Neural progenitor cell (in vitro differentiated cells): ENCODE measurements around the gene TSACC. TPM values are rescaled to one million over a fixed set of nuclear protein-coding genes. Genes with fewer than 3 reads are reported as not detected.
"Not testable (repeated sequence)": the region's sequence is repeated elsewhere in the genome, so short reads cannot be mapped to it uniquely, and the experiment has no call there.

Source experiments
- DNase-seq: peaks from one replicate; pipeline ENCODE4 v3.0.0-alpha.2; 2016; ENCODE audit warnings: low spot score
- H2AFZ ChIP-seq: fragments of 200-600 bp; sonication (generic); replicated peaks from 2 replicates; pipeline ENCODE4 v1.6.1; 2016; ENCODE audit warnings: antibody characterized with exemption
- H3F3A ChIP-seq: fragments of 200-600 bp; sonication (generic); 2 replicates; pipeline ENCODE4 v1.6.1; 2016; ENCODE audit warnings: antibody characterized with exemption, low read depth
- H3K27ac ChIP-seq: fragments of 200-600 bp; sonication (generic); 2 replicates; pipeline ENCODE4 v1.5.1; 2016; ENCODE audit warnings: mild to moderate bottlenecking
- H3K27me3 ChIP-seq: fragments of 200-600 bp; sonication (generic); 2 replicates; pipeline ENCODE4 v1.6.1; 2016; ENCODE audit warnings: mild to moderate bottlenecking, moderate library complexity
- H3K36me3 ChIP-seq: fragments of 200-600 bp; sonication (generic); 2 replicates; pipeline ENCODE4 v1.5.1; 2016
- H3K4me1 ChIP-seq: fragments of 200-600 bp; sonication (generic); 2 replicates; pipeline ENCODE4 v1.6.1; 2016; ENCODE audit warnings: mixed run types
- H3K4me2 ChIP-seq: fragments of 200-600 bp; sonication (generic); 2 replicates; pipeline ENCODE4 v1.6.1; 2016
- H3K4me3 ChIP-seq: fragments of 200-600 bp; sonication (generic); 2 replicates; pipeline ENCODE4 v1.5.1; 2016
- H3K79me2 ChIP-seq: fragments of 200-600 bp; sonication (generic); 2 replicates; pipeline ENCODE4 v1.6.1; 2016; ENCODE audit warnings: low read depth
- H3K9ac ChIP-seq: fragments of 200-600 bp; sonication (generic); 2 replicates; pipeline ENCODE4 v1.6.1; 2016
- H3K9me3 ChIP-seq: fragments of 200-600 bp; sonication (generic); 2 replicates; pipeline ENCODE4 v1.5.1; 2016; ENCODE audit warnings: low read depth
- H4K20me1 ChIP-seq: fragments of 200-600 bp; sonication (generic); 2 replicates; pipeline ENCODE4 v1.6.1; 2016; ENCODE audit warnings: low read depth
- H3K27ac Mint-ChIP-seq: 3 replicates; pipeline ENCODE4 v1.8.0; 2021; ENCODE audit warnings: mixed read lengths
- H3K27me3 Mint-ChIP-seq: 2 replicates; pipeline ENCODE4 v1.8.0; 2022; ENCODE audit warnings: low read depth, mild to moderate bottlenecking, inconsistent platforms, moderate library complexity, mixed read lengths; ENCODE audit not compliant: insufficient read depth
- H3K36me3 Mint-ChIP-seq: 3 replicates; pipeline ENCODE4 v1.8.0; 2021; ENCODE audit warnings: mixed read lengths
- H3K4me1 Mint-ChIP-seq: 3 replicates; pipeline ENCODE4 v1.8.0; 2021; ENCODE audit warnings: mixed read lengths
- H3K4me3 Mint-ChIP-seq: 3 replicates; pipeline ENCODE4 v1.8.0; 2021; ENCODE audit warnings: mild to moderate bottlenecking, moderate library complexity, mixed read lengths
- H3K9me3 Mint-ChIP-seq: 3 replicates; pipeline ENCODE4 v1.8.0; 2020; ENCODE audit warnings: mixed read lengths
- CTCF ChIP-seq: fragments of 200-600 bp; sonication (generic); IDR thresholded peaks from 2 replicates; pipeline ENCODE4 v1.5.1; 2017; ENCODE audit warnings: antibody characterized with exemption, mild to moderate bottlenecking
- EZH2 ChIP-seq: fragments of 200-600 bp; sonication (generic); IDR thresholded peaks from 2 replicates; pipeline ENCODE4 v1.6.1; 2017; ENCODE audit warnings: antibody characterized with exemption, mild to moderate bottlenecking, moderate library complexity
- EZH2phosphoT487 ChIP-seq: fragments of 200-600 bp; sonication (generic); IDR thresholded peaks from 2 replicates; pipeline ENCODE4 v1.6.1; 2017; ENCODE audit warnings: antibody characterized with exemption
- total RNA-seq: library from RNA; depleted of rRNA; stranded (reverse); fragments of >200 nt; gene quantifications from 2 replicates; pipeline ENCODE4 v1.2.3, GENCODE V29; 2015; ENCODE audit warnings: low replicate concordance

TSACC gene
- total RNA-seq, 1 donor from 2014 or later = not detected

GRCh38 chr1:156337888-156338179 is 492 bp upstream of the TSACC start:
- TF ChIP-seq EZH2phosphoT487 (no peak), CTCF (peak; percentile 9)
- Histone ChIP-seq H3K9ac (peak overlapping the region; percentile 66), H3F3A (peaks cover 15% of the 10 kb centered on the region), H3K4me3 (peak overlapping the region; percentile 99), H3K27me3 (no peaks in the 10 kb centered on the region), H3K4me1 (peaks cover 14% of the 10 kb centered on the region), H3K4me2 (peak overlapping the region; percentile 92), H3K79me2 (peaks cover 51% of the 10 kb centered on the region), H3K9me3 (no peaks in the 10 kb centered on the region), H4K20me1 (peaks cover 37% of the 10 kb centered on the region), H3K27ac (peak overlapping the region; percentile 52), H2AFZ (peak overlapping the region; percentile 69), H3K36me3 (peaks cover 13% of the 10 kb centered on the region)
- no peaks in the 10 kb centered on the region for H3K9me3 Mint-ChIP-seq
- DNase-seq = no peak
- peaks cover 22% of the 10 kb centered on the region for H3K4me1 Mint-ChIP-seq
- no peaks in the 10 kb centered on the region for H3K27me3 Mint-ChIP-seq
- H3K36me3 Mint-ChIP-seq = peaks cover 15% of the 10 kb centered on the region
- H3K4me3 Mint-ChIP-seq = peak overlapping the region; percentile 96
- peak overlapping the region; percentile 61 for H3K27ac Mint-ChIP-seq

GRCh38 chr1:156342166-156342955 is 4.0 kb downstream of the TSACC start:
- no peak overlapping the region for H3K4me3 Mint-ChIP-seq
- no peak for DNase-seq

GRCh38 chr1:156344409-156344808 is 6.1 kb downstream of the TSACC start:
- Histone ChIP-seq H3K36me3 (no peaks in the 10 kb centered on the region), H3K27ac (no peak overlapping the region), H3K9ac (no peak overlapping the region), H4K20me1 (no peaks in the 10 kb centered on the region), H3K4me3 (no peak overlapping the region), H3K9me3 (no peaks in the 10 kb centered on the region), H3K27me3 (no peaks in the 10 kb centered on the region), H3K4me2 (no peak overlapping the region), H2AFZ (no peak overlapping the region), H3F3A (peaks cover 3% of the 10 kb centered on the region), H3K79me2 (no peaks in the 10 kb centered on the region), H3K4me1 (no peaks in the 10 kb centered on the region)
- Mint-ChIP-seq H3K27ac (no peak overlapping the region), H3K4me1 (peaks cover 4% of the 10 kb centered on the region), H3K4me3 (no peak overlapping the region), H3K27me3 (no peaks in the 10 kb centered on the region), H3K36me3 (no peaks in the 10 kb centered on the region), H3K9me3 (no peaks in the 10 kb centered on the region)
- TF ChIP-seq EZH2 (no peak), CTCF (no peak), EZH2phosphoT487 (no peak)
- no peak for DNase-seq

More at GRCh38 chr1:156342166-156342955, 4.0 kb downstream of the TSACC start:
- Histone ChIP-seq H2AFZ (no peak overlapping the region), H3K27ac (no peak overlapping the region), H3K79me2 (peaks cover 8% of the 10 kb centered on the region), H4K20me1 (no peaks in the 10 kb centered on the region), H3K27me3 (no peaks in the 10 kb centered on the region), H3F3A (peaks cover 6% of the 10 kb centered on the region), H3K36me3 (no peaks in the 10 kb centered on the region), H3K4me1 (no peaks in the 10 kb centered on the region), H3K9ac (no peak overlapping the region), H3K4me3 (no peak overlapping the region), H3K4me2 (no peak overlapping the region), H3K9me3 (no peaks in the 10 kb centered on the region)
- no peak for TF ChIP-seq EZH2phosphoT487
- TF ChIP-seq CTCF = no peak
- TF ChIP-seq EZH2 = no peak
- Mint-ChIP-seq H3K4me1 (peaks cover 7% of the 10 kb centered on the region), H3K27me3 (no peaks in the 10 kb centered on the region), H3K36me3 (no peaks in the 10 kb centered on the region), H3K27ac (no peak overlapping the region), H3K9me3 (no peaks in the 10 kb centered on the region)

DNA sequence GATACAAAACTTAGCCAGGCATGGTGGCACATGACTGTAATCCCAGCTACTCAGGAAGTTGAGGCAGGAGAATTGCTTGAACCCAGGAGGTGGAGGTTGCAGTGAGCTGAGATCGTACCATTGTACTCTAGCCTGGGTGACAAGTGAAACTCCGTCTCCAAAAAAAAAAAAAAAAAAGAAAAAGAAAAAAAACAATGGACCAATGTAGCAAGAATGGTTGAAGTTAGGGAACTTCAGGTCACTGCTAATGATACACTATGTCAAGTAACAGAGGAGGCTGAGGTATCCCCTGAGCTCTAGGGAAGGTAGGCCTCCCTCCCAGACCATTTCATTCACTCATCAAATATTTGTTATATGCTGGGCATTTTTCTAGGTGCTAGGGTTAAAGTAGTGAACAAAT is 7.7 kb downstream of the TSACC start:
- H3K79me2 ChIP-seq, DNase-seq, H3K27me3 Mint-ChIP-seq, H3K9me3 Mint-ChIP-seq, H3K27ac ChIP-seq, H3K4me1 Mint-ChIP-seq, H3K4me1 ChIP-seq, H3K36me3 ChIP-seq, H3K9me3 ChIP-seq, H3K4me3 ChIP-seq, H3K9ac ChIP-seq, H3K27ac Mint-ChIP-seq, H4K20me1 ChIP-seq, H3K36me3 Mint-ChIP-seq, H3K4me3 Mint-ChIP-seq, H3K27me3 ChIP-seq, H2AFZ ChIP-seq, H3K4me2 ChIP-seq, H3F3A ChIP-seq: not testable (repeated sequence)
